Measurements from ENCODE around the gene AFMID.
"Not testable (repeated sequence)": the region's sequence is repeated elsewhere in the genome, so short reads cannot be mapped to it uniquely, and the experiment has no call there.

Gene AFMID

GRCh38 chr17:78154903-78155811 is 32.0 kb upstream of the AFMID start:
- no peak for DNase-seq

DNA sequence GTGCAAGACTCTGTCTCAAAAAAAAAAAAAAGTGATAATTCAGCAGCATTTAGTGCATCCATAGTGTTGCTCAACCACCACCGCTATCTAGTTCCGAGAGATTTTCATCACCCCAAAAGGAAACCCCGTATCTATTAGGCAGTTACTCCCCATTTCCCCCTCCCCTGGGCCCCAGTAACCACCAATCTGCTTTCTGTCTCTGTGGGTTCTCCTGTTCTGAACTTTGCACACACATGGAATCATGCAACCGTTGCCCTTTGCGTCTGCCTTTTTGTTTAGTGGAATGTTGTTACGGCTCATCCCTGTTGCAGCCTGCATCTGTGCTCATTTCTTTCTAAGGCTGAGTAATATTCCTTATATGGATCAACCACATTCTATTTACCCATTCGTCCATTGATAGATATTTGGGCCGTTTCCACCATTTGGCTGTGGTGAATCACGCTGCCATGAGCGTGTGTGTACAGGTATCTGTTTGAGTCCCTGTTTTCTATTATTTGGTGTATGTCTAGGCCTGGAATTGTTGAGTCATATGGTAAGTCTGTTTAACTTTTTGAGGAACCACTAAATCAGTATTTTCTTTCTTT is 27.5 kb upstream of the AFMID start:
- no peak for DNase-seq

- no peak for DNase-seq
These were observed 23.0 kb upstream of the AFMID start for GRCh38 chr17:78163881-78164747.

GRCh38 chr17:78164748-78165607 is 22.2 kb upstream of the AFMID start:
- no peak for DNase-seq

- DNase-seq, result no peak
These were observed 20.7 kb upstream of the AFMID start for GRCh38 chr17:78166416-78166815.

DNA sequence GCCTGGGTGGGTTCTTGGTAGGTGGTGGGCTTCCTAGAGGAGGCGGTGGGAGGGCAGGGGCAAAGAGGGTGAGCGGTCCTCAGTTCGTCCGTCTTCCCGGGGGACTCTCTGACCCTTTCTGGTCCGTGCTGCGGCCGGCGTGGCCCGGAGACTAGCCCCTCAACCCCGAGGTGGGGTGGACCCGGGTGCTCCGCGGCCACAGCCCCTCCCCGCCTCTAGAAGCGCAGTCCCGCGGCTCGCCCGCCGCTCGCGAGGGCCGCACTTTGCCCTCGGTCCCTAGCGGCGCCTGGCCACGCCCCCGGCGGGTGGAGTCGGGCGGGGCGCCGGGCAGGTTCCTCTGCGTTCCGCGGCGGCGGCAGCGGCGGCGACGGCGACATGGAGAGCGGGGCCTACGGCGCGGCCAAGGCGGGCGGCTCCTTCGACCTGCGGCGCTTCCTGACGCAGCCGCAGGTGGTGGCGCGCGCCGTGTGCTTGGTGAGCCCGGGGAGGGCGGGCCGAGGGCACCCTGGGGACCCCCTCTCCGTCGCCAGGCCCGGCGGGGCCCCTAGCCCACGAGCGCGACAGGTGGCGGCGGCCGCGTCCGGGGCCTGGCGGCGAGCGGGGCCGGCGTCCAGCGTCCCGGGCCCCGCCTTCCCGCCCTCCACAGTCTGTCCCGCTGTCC is 18.8 kb upstream of the AFMID start, which contains the start of gene SYNGR2:
SYNGR2 (plus strand) TSS at position 340 of the 661 bp plus-strand sequence; CDS start at position 376, 36 bp downstream.
- DNase-seq, result peak; percentile 72

DNA sequence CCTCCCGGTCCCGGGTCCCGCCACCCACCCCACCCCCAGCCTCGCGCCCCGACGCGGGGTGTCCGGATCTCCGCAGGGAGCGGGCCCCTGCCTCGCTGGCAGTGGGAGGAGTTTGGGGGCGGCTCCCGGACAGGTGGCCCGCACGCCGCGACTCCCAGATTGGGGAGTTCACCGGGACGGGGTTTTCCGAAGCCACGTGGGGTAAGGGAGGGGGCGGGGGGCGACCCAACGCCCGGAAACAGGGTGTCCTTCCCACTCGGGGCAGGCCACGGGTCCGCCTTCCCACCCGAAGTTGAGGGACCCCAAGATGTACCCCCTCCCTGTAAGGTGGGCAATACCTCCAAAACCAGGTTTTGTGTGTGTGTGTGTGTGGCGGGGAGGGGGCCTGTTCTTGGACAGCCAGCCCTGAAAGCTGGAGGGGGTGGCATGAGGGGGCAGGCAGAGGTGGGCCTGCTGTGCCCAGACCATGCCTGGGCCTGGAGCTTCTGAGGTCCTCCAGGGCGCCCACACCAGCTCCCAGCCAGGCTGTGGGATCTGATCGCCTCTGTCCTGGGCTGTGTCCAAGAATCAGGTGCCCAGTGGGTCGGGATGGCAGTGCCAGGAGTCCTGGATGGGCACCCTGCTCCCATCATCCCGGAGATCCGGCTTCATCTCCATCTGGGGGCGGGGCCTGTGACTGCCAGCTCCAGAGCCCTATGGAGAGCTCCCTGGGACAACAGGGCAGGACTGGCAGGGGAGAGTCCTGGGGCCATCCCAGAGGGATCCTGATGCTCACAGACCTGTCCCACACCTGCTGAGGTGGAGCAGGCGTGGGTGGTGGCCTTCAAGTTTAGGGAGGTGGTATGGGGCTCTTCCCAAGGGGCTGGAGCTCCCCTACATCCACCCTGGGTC is 18.0 kb upstream of the AFMID start:
- DNase-seq, result no peak

DNA sequence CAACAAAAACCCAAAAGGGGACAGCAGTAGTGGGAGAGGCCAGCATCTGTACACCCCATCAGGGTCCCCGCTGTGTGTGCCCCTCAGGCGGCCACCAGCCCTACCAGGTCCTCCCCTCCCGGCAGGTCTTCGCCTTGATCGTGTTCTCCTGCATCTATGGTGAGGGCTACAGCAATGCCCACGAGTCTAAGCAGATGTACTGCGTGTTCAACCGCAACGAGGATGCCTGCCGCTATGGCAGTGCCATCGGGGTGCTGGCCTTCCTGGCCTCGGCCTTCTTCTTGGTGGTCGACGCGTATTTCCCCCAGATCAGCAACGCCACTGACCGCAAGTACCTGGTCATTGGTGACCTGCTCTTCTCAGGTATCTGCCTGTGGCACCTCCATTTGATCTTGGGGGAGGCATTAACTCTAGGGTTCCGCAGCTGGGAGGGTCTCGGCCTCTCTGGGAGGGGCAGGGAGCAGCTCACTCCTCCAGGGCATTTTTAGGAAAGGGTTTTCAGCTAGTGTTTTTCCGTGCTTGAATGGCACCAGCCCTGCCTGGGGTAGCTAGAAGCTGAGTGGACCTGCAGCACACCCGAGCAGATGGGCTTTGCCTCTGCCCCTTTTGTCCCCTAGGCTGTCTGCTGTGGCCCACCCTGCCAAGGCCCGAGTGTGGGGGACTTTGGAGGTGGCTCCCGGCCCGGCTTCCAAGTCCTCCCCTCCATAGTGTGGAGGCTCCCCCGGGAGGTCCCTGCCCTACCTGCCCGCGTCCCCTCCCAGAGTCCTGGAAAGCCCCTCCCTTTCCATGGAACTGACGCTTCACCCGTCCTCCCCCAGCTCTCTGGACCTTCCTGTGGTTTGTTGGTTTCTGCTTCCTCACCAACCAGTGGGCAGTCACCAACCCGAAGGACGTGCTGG is 16.2 kb upstream of the AFMID start:
- DNase-seq, result no peak

- DNase-seq, result not testable (repeated sequence)
These were observed 15.4 kb upstream of the AFMID start for GRCh38 chr17:78171591-78172248.

GRCh38 chr17:78172249-78173051 is 14.7 kb upstream of the AFMID start:
- DNase-seq, result no peak

- DNase-seq, result no peak
These were observed 14.0 kb upstream of the AFMID start for GRCh38 chr17:78173097-78173715.

DNA sequence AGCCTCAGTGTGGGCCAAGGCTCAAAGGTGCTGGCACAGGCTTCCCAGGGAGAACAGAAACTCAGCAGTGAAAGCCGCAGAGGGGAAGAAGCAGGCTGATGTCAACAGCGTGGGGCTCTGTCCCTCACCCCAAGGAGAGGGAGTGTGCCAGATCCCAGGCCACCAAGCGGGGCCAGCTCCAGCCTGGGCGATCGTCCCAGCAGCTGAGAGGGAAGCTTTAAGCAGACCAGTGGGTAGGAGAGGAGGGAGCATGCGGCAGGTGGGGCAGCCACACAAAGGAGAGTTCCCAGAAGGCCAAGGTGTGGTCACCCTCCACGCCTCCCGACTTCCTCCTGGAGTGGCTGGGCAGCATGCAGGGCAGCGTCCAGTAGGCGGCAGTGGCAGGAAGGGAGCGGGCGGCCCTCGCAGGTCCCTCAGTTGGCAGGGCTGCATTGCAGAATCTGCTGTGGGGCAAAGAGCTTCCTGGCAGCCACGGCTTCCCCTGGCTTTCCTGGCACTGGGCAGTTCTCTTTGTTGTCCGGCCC is 12.8 kb upstream of the AFMID start:
- DNase-seq, result no peak

DNA sequence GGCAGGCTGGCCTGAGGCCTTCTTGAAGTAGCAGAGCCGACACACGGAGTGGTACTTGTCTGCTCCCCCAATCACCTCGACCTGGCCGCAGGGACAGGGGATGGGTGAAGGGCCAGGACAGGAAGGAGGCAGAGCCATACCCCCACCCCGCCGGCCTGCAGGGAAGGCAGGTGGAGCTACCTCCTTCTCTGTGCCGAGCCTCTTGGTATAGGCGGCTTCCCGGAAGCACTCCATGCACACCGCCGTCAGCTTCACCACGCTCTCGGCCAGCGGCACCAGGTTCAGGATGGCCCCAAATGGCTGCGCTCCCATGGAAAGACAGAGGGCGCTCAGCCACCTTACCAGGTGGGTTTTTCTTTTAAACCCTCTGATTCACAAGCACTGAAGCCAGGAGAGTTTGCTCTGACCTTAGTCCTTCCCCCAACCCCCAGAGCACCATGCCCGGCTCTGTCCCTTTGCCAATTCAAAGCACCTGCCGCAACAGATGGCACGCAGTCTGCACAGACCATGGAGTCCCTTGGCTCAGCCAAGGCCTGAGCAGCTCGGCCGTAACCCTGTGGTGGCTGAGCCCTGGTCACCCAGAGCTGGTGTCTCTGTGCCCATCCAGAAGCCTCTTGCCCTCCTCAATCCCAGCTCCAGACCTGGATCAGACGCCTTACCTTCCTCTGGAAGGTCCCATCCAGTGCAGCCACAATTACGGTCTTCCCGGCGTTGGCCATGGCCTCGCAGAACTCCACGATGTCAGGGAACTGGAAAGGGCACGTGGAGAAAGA is 12.1 kb upstream of the AFMID start:
- DNase-seq, result no peak

GRCh38 chr17:78175643-78175981 is 11.6 kb upstream of the AFMID start:
- DNase-seq, result no peak

DNA sequence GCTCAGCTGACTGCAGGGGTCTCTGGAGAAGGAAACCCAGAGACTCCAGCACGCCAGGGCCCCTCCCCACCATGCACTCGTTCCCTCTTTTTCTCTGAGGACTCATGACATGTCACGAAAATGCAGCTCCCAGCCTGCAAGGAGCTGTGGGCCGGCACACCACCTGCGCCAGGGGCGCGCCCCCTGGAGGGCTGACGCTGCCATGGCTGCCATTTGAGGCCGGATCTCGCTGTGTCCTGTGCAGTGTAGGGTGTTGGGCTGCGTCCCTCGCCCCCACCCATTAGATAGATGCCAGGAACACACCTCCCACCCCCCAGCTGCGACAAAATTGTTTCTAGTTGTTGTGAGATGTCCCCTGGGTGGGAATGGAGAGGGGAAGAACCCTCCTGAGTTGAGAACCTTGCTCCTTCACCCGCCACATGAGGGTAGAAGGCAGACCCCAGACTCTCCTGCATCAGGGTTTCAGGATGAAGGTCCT is 10.6 kb upstream of the AFMID start:
- DNase-seq, result peak; percentile 36

GRCh38 chr17:78179372-78179771 is 7.8 kb upstream of the AFMID start:
- no peak for DNase-seq

GRCh38 chr17:78180083-78180482 is 7.1 kb upstream of the AFMID start:
- DNase-seq, result no peak

Data from KG1 (cell line).